PC-9 (cell line): Measurements from ENCODE around the gene USP2. TPM values are rescaled to one million over a fixed set of nuclear protein-coding genes. Genes with fewer than 3 reads are reported as not detected.

ENCODE experiments used
- BruUV-seq: library from RNA; stranded (reverse); fragments of 400-500 nt; replicated peaks from 2 replicates; lab custom pipeline; 2021; lab: Mats Ljungman, UMichigan
- CTCF ChIA-PET: fragments of 300-600 bp; sonication (Branson Sonifier 250); formaldehyde crosslinking; loops from one replicate; lab custom pipeline; 2022; ENCODE audit warnings: antibody characterized with exemption; lab: Charles Lee
- POLR2A ChIA-PET: fragments of 300-600 bp; sonication (Branson Sonifier 250); formaldehyde crosslinking; loops from one replicate; lab custom pipeline; 2022; ENCODE audit warnings: antibody characterized with exemption; ENCODE audit not compliant: unreplicated experiment; lab: Charles Lee
- DNase-seq, 2 experiments: peaks; one replicate each; pipeline versions ENCODE4 v3.0.0 to v3.0.0-alpha.2; 2015 to 2022; ENCODE audit warnings: mixed read lengths in 1 of 2
- H2AFZ ChIP-seq: fragments of 200-600 bp; sonication (generic); 2 replicates; pipeline ENCODE4 v1.8.1; 2017; ENCODE audit warnings: antibody characterized with exemption
- H3F3A ChIP-seq: fragments of 200-600 bp; sonication (generic); 2 replicates; pipeline ENCODE4 v1.8.1; 2017; ENCODE audit warnings: antibody characterized with exemption, mild to moderate bottlenecking, low read depth; ENCODE audit not compliant: insufficient read depth
- H3K27ac ChIP-seq: fragments of 200-600 bp; sonication (generic); 2 replicates; pipeline ENCODE4 v1.6.1; 2016; ENCODE audit warnings: mixed run types
- H3K27me3 ChIP-seq: fragments of 200-600 bp; sonication (generic); 2 replicates; pipeline ENCODE4 v1.6.1; 2016; ENCODE audit warnings: low read depth, mixed run types; ENCODE audit not compliant: insufficient read depth
- H3K36me3 ChIP-seq: fragments of 200-600 bp; sonication (generic); 2 replicates; pipeline ENCODE4 v1.6.1; 2016; ENCODE audit warnings: low read depth, mixed run types
- H3K4me1 ChIP-seq: fragments of 200-600 bp; sonication (generic); replicated peaks from 2 replicates; pipeline ENCODE4 v1.6.1; 2016; ENCODE audit warnings: mixed run types; ENCODE audit not compliant: insufficient read depth
- H3K4me2 ChIP-seq: fragments of 200-600 bp; sonication (generic); 2 replicates; pipeline ENCODE4 v1.6.1; 2017; ENCODE audit warnings: mixed run types
- H3K4me3 ChIP-seq: fragments of 200-600 bp; sonication (generic); 2 replicates; pipeline ENCODE4 v1.6.1; 2016; ENCODE audit warnings: mixed run types
- H3K79me2 ChIP-seq: fragments of 200-600 bp; sonication (generic); 2 replicates; pipeline ENCODE4 v1.6.1; 2017; ENCODE audit warnings: low read depth, mixed run types
- H3K9me2 ChIP-seq: fragments of 200-600 bp; sonication (generic); 2 replicates; pipeline ENCODE4 v1.8.1; 2017; ENCODE audit warnings: mild to moderate bottlenecking; ENCODE audit not compliant: insufficient read depth
- H3K9me3 ChIP-seq: fragments of 200-600 bp; sonication (generic); 2 replicates; pipeline ENCODE4 v1.8.1; 2016; ENCODE audit warnings: low read depth; ENCODE audit not compliant: insufficient read depth
- H4K20me1 ChIP-seq: fragments of 200-600 bp; sonication (generic); 2 replicates; pipeline ENCODE4 v1.8.1; 2017; ENCODE audit not compliant: insufficient read depth
- EZH2 ChIP-seq: fragments of 200-600 bp; sonication (generic); IDR thresholded peaks from 2 replicates; pipeline ENCODE4 v1.8.0; 2017; ENCODE audit warnings: antibody characterized with exemption, low read depth
- intact Hi-C: fragments of 100-400 bp; cut with micrococcal nuclease; formaldehyde crosslinking; loops from one replicate; pipeline ENCODE4 v1.10.0; 2022; ENCODE audit not compliant: unreplicated experiment
- total RNA-seq: library from RNA; stranded (reverse); gene quantifications from 2 replicates; pipeline ENCODE4 v1.2.3, GENCODE V29; 2021
- TF ChIP-seq, protein P1 (sequence below): fragments of 200-600 bp; sonication (generic); conservative IDR thresholded peaks from 2 replicates; pipeline ENCODE4 v1.6.1; 2017; ENCODE audit warnings: mixed run types, antibody characterized with exemption, mild to moderate bottlenecking, moderate library complexity

The USP2 gene
- total RNA-seq, 1 experiment from 2014 or later, result 2.1 TPM

DNA sequence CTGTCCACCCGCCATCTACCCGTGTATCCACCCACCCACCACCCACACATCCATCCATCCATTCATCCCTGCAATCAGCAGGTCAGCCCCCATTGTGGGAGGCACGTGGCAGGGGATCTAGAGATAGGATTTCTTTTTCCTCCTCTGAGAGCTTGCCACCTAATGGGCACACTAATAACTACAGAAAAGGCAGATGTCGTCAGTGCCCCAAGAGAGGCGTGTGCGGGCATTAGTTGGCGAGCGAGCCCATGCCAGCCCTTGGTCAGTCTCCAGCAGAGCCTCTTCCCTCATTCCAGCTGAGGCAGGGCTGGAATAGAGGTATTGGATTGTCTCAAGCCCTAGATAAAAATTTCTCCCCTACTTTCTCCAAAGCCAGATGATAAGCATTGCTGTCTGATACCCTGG, 9.7 kb downstream of the USP2 start:
- H3K36me3 ChIP-seq, result no peaks in the 10 kb centered on the region
- no peak overlapping the region for H2AFZ ChIP-seq
- DNase-seq, result peak in 1 of 2 experiments; percentile 45
- no peak overlapping the region for H3K4me3 ChIP-seq
- no peaks in the 10 kb centered on the region for H3K9me2 ChIP-seq
- no peaks in the 10 kb centered on the region for H3K9me3 ChIP-seq
- H3K4me1 ChIP-seq, result peaks cover 17% of the 10 kb centered on the region
- peaks cover 5% of the 10 kb centered on the region for H3F3A ChIP-seq
- TF ChIP-seq, protein P1, sequence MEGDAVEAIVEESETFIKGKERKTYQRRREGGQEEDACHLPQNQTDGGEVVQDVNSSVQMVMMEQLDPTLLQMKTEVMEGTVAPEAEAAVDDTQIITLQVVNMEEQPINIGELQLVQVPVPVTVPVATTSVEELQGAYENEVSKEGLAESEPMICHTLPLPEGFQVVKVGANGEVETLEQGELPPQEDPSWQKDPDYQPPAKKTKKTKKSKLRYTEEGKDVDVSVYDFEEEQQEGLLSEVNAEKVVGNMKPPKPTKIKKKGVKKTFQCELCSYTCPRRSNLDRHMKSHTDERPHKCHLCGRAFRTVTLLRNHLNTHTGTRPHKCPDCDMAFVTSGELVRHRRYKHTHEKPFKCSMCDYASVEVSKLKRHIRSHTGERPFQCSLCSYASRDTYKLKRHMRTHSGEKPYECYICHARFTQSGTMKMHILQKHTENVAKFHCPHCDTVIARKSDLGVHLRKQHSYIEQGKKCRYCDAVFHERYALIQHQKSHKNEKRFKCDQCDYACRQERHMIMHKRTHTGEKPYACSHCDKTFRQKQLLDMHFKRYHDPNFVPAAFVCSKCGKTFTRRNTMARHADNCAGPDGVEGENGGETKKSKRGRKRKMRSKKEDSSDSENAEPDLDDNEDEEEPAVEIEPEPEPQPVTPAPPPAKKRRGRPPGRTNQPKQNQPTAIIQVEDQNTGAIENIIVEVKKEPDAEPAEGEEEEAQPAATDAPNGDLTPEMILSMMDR, result peak; percentile 47; the same call in 1 of the 2 replicates
- TF ChIP-seq EZH2, result no peak
- no peaks in the 10 kb centered on the region for H3K27me3 ChIP-seq
- intact Hi-C loops, result no loop called here
- no TSS peak for BruUV-seq
- H3K4me2 ChIP-seq, result no peak overlapping the region
- no peak overlapping the region for H3K27ac ChIP-seq
- no peaks in the 10 kb centered on the region for H4K20me1 ChIP-seq
- ChIA-PET POLR2A (interaction anchor here (0.6 to 0.8 kb wide), 2 partner anchors 33 to 81 kb away, joined by 4 to 6 read pairs; no protein-coding TSS in a partner anchor), CTCF (no interaction called here)
- no peaks in the 10 kb centered on the region for H3K79me2 ChIP-seq

DNA sequence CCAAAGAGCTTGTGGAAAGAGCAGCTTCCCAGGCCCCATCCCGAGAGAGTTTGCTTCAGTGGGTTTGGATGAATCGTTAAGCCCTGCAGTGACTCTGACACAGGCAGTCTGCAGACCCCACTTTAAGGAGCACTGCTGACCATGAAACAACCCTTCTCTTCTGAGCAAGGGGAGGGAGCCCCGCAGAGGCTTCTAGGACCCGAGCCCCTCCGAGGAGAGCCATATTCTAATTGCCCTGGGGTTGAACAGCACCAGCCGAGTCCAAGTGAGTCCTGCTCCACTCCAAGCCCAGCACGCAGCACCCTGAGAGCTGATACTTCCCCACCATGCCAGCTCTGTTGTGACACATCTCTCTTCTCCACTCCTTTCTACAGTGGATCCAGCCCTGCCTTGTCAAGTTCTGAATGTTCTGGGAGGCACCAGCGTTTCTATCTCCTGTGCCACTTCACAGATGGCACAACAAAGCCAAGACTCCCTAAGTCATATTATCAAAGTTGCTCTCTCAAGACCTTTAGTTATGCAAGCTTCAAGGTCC, 10.4 kb downstream of the USP2 start:
- Histone ChIP-seq H3K27me3 (no peaks in the 10 kb centered on the region), H3K36me3 (no peaks in the 10 kb centered on the region), H3F3A (peaks cover 5% of the 10 kb centered on the region), H2AFZ (no peak overlapping the region), H3K4me2 (no peak overlapping the region), H3K9me3 (no peaks in the 10 kb centered on the region), H3K4me3 (no peak overlapping the region), H3K27ac (no peak overlapping the region), H4K20me1 (no peaks in the 10 kb centered on the region), H3K4me1 (peaks cover 17% of the 10 kb centered on the region), H3K9me2 (no peaks in the 10 kb centered on the region), H3K79me2 (no peaks in the 10 kb centered on the region)
- TF ChIP-seq, protein P1, result no peak
- no peak for TF ChIP-seq EZH2
- CTCF ChIA-PET, result interaction anchor here (0.6 to 1.0 kb wide), 2 partner anchors 15 to 33 kb away, joined by 4 to 6 read pairs; no protein-coding TSS in a partner anchor
- intact Hi-C loops, result no loop called here
- no TSS peak for BruUV-seq
- no peak for DNase-seq
- POLR2A ChIA-PET, result interaction anchor here (0.6 to 0.8 kb wide), 2 partner anchors 33 to 80 kb away, joined by 4 to 6 read pairs; no protein-coding TSS in a partner anchor

DNA sequence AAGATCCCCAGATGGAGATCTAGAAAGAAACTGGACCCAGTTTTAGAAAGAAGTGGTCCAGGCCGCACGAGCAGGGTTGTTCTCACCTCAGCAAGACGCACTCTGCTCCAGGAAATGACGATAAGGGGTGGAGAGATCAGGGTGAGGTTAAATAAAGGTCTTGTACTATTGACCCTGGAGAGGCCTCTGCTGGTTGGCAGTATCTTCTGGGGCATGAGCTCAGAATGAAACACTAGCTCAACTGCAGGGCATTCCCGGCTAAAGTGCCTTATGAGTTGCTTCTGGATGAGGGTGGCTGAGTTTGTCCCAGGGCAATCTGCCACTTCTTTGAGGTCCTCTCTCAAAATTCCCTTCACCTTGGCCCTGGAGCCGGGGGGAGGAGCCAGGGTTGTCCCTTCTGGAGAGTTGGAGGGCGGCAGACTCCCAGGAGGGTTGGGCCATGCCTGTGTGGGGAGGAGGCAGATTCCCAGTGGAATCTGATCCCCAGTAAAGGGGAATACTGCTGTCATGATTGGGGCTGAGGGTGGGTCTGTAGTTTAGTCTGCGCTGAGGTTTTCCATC, 10.9 kb downstream of the USP2 start:
- CTCF ChIA-PET, result interaction anchor here (0.6 to 1.5 kb wide), 3 partner anchors 10 to 32 kb away, joined by 3 to 6 read pairs (median 4); no protein-coding TSS in a partner anchor
- H3F3A ChIP-seq, result peaks cover 5% of the 10 kb centered on the region
- intact Hi-C loops, result no loop called here
- H3K4me2 ChIP-seq, result no peak overlapping the region
- no peak overlapping the region for H2AFZ ChIP-seq
- H3K9me2 ChIP-seq, result no peaks in the 10 kb centered on the region
- H3K36me3 ChIP-seq, result no peaks in the 10 kb centered on the region
- no peak overlapping the region for H3K27ac ChIP-seq
- POLR2A ChIA-PET, result no interaction called here
- H3K9me3 ChIP-seq, result no peaks in the 10 kb centered on the region
- H3K27me3 ChIP-seq, result no peaks in the 10 kb centered on the region
- no peaks in the 10 kb centered on the region for H3K79me2 ChIP-seq
- no peak for DNase-seq
- H3K4me3 ChIP-seq, result no peak overlapping the region
- no peak for TF ChIP-seq EZH2
- BruUV-seq, result no TSS peak
- no peaks in the 10 kb centered on the region for H4K20me1 ChIP-seq
- H3K4me1 ChIP-seq, result peaks cover 17% of the 10 kb centered on the region
